Activated CD4-positive, alpha-beta T cell treated with anti-CD3 and anti-CD28 coated beads, Interleukin-10, Interleukin-2, amounts not matched to agents 100 ng/mL and 50 ng/mL, durations not matched to agents 16 hours and 8 hours (primary cell): Measurements from ENCODE around the gene GUCY1A1.

ENCODE experiments used
- DNase-seq: peaks from one replicate; pipeline ENCODE4 v3.0.0-alpha.2; 2020

Gene GUCY1A1

DNA sequence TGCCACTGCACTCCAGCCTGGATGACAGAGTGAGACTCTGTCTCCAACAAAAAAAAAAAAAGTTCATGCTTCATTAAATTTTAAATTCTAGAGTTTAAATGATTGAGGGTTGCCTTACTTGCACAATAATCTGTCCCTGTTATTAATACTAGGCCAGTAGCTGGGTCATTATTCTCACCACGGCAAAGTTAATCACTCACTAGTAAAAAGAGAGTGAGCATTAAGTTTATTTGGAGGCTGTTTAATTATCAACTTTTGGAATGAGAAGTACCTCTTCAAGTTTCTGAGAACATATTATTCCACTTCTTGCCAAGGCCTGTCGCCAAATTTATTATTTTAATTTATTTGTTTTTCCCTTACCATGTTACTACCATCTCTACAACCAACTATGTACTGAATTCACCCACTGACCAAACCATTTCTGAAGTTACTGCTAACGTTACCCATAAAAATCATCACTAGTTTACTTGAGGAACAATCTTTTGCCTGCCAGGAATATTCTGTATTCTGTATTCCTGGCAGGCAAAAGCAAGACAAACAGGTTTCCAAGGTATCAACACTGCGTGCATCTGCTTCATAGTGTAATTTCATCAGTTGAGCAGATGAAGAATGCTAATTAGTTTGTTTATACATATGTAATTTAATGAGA lies 26.5 kb downstream of the GUCY1A1 start:
- DNase-seq: no peak

DNA sequence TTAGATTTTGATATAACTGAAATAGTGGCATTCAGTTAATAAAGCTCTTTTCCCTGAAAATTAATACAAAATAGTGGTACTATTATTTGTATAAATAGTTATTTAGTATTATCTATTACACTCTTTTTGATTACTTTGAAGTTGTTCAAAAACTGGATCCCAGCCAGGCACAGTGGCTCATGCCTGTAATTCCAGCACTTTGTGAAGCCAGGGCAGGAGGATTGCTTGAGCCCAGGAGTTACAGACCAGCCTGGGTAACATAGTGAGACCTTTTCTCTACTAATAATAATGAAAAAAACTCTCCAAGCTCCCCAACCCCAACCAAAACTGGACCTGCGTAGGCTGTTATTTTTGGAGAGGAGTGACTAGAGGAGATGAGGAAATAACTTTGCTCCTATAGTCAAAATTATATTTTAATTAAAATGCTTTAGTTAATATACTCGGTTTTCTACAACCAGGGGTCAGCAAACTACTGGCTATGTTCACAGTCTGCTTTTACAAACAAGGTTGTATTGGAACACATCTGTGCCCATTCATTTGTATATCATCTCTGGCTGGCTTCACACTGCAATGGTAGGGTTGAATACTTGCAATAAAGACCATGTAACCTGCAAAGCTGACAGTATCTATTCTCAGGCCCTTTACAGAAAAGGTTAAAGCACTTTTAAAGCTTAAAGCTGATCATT lies 27.6 kb downstream of the GUCY1A1 start:
- DNase-seq: no peak

DNA sequence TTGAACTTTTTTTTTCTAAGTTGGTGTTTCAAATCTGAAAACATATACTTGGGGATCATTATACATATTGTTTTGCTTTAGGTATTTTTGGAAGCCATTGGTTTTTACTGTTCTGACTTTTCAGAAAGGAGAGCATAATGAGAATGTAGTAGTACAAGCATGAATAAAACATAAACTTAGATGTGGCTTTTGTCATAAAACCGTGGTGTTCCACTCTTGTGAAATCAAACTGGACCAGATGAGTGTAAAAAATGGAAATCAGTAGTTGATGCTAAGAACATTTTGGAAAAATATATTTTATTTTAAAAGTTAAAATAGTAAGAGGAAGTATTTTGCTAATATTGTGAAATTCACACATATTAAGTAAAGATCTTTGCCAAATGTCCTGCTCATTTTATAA lies 29.6 kb downstream of the GUCY1A1 start:
- DNase-seq: no peak

DNA sequence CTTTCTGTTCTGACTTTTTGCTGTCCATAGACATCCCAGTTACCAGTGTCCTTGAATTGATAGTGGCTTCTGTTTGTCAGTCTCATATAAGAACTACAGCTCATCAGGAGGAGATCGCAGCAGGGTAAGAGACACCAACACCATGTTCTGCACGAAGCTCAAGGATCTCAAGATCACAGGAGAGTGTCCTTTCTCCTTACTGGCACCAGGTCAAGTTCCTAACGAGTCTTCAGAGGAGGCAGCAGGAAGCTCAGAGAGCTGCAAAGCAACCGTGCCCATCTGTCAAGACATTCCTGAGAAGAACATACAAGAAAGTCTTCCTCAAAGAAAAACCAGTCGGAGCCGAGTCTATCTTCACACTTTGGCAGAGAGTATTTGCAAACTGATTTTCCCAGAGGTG lies 30.1 kb downstream of the GUCY1A1 start:
- no peak for DNase-seq

DNA sequence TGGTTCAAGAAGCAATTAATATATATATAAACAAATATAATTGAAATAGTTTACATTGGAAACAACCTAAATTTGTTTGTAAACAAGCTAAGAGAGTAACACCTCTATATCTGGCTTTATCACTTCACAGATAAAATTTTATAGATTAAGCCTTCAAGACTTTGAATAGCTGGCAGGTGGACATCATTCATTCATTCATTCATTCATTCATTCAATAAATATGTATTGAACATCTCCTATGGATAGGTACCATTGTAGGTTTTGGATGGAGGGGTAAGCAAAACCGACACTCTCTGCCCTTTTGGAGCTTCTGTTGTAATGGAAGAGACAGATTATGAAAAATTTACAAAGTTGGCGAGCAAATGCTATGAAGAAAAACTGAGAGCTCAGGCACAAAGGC lies 35.2 kb downstream of the GUCY1A1 start:
- DNase-seq: no peak

DNA sequence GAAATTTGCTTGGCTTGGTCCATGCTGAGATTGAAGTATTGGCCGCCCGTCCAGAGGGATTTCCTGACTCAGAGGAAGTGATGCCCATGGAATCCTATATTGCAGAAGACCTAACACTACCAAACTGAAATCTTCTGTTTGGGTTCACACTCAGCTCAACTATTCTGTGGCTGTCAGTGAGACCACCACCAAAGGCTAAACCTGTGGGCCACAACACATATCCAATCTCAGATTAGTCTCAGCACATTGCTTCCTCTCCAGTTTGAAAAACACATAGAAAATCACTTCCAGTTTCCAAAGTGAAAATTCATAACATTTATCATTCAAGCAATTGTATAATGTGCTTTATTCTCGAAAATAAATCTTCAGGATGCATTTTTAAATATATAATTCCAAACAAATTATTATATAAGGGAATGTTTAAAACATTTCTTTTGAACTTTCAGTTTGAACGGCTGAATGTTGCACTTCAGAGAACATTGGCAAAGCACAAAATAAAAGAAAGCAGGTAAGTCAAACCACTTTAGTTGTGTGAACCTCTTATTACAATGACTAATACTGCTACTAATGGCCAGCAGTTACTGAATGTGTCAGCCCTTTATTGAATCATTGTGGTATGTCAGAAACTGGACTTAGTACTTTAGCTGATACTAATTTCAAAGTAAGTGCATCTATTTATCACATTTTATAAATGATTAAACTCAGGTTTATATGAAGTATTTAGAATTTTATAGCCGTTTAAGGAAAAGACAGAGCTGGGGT lies 37.0 kb downstream of the GUCY1A1 start:
- DNase-seq: no peak

DNA sequence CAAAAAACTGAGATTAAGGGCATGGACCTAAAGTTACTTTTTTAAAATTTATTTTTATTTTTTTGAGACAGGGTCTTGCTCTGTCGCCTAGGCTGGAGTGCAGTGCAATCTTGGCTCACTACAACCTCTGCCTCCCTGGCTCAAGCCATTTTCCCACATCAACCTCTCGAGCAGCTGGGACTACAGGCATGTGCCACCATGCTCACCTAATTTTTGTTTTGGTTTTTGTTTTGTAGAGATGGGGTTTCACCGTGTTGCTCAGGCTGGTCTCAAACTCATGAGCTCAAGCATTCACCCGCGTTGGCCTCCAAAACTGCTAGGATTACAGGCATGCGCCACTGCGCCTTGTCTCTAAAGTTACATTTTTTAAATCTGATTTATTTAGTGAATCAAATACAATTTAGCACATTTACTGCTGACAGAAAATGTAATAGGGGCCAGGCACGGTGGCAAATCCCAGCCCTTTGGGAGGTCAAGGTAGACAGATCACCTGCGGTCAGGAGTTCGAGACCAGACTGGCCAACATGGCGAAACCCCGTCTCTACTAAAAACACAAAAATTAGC lies 38.3 kb downstream of the GUCY1A1 start:
- DNase-seq: no peak

DNA sequence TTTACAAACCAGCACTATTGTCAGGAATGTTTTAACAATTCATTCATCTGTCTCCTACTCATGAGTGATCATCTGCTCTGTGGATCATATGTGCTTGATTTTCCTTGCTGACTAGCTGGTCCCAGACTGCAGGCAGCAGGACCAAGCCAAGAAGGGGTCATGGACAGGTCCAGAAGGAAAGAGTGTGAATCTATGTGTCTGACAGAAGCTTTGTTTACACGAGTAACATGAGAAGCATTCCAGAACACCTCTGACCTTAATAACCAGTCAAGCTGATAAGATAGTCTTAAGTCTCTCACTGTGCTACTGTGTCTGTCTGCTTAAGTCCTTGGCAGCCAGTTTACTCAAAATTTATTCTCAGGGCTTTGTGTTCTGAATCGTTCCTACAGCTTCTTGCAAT lies 39.0 kb downstream of the GUCY1A1 start:
- no peak for DNase-seq

DNA sequence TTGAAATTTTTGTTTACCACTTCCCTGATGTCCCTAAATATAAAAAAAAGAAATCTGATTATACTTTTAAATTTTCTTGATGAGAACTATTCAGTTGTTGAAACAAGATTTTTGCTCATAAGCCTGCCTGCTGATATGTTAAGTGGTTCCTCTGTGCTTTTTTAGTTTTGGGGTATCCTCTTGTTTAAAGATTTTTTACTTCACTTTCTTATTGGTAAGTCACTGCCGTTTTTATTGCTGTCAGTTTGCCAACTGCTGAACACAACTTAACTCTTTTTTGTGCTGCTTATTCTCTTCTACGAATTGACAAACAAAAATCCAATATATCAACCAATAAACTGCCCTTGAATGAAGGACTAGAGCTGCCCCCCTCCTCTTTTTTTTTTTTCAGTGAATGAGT lies 39.5 kb downstream of the GUCY1A1 start:
- DNase-seq: no peak

DNA sequence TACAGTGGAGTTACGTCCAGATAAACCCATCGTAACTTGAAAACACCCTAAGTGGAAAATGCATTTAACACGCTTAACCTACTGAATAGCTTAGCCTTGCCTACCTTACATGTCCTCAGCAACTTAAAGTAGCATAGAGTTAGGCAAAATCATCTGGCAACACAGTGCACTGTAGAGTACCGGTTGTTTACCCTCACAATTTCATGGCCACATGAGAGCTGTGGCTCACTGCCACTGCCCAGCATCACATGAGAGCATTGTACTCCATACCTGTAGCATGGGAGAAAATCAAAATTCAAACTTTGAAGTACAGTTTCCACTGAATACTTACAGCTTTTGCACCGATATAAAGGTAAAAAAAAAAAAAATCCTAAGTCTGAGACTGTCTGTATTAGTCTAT lies 40.6 kb downstream of the GUCY1A1 start:
- no peak for DNase-seq

DNA sequence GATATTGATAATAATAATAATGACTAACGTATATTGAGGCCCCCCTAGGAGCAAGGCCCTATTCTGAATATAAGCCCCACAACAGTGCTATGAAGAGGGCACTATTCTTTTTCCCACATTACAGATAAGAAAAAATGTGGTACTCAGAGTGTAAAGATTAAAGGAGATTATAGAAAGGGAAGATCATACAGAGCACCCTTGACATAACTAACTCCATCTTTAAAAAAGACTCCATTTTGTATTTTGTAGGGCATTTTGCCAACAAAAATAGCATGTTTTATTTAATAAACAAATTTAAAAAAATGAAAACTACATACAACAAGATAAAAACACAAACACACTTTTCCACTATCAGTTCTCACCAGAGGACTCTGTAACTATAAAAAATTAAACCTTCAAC lies 42.1 kb downstream of the GUCY1A1 start:
- DNase-seq: no peak

DNA sequence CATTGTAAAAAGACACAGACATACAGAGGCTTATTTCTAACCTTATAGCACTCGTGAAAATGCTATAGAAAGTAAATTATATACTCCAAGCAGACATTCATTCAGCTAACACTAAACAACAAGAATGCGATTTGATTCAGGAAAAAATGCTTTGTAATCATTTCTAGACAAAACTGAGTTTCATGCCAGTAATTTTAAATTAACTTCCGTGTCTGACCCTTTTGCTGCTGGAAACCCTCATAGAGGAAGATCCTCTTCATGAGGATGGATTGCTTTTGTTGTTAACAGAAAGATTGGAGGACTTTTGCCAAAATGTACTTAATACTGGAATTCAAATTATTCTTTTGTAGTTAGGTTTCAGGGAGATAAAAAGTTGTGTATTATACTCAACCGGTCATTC lies 43.3 kb downstream of the GUCY1A1 start:
- no peak for DNase-seq

DNA sequence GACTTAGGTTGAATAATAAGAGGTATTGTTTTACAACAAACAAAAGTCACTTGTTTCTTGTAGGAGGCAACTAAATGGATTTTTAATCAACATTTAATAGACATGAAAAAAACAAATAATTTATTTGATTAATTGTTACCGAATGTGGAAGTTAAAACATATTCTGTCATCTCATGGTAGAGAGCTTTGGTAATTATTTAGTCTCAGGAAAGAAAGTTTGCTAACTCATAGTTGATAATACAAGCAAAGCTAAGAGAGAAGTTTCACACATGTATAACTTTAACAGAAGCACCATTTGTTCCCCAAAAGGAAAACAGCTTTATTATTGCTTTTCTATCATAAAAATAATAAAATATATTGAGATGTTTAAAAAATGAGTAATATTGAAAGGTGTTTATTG lies 44.9 kb downstream of the GUCY1A1 start:
- DNase-seq: no peak

DNA sequence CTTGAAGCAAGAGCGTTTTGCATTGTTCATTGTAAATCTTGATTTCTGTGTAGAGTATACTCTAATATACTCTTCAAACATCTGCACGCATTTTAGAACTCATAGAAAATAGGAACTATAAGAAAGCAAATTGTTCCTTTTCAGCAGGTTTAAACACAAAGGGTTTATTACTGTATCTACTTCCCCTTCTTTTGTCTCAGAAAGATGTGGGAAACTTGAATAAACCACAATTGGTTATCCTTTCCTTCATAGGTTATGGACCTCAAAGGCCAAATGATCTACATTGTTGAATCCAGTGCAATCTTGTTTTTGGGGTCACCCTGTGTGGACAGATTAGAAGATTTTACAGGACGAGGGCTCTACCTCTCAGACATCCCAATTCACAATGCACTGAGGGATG lies 46.2 kb downstream of the GUCY1A1 start:
- no peak for DNase-seq

DNA sequence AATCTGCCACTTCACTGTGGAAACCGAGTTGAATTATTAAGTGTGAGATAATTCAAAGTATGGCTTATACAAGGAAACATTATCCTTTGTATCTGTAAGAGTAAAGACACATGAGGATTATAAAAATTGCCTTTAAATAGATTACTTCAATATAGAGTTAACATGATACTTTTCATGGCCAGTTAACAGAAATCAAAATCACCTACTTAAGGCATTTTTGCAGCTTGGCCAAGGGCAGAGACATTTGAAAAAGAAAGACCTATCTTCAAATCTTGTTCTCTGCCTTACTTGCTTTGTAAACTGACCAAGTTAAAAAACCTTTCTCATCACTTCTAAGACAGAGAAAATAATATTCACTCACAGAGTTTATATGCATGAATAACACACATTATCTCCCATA lies 47.3 kb downstream of the GUCY1A1 start:
- no peak for DNase-seq

DNA sequence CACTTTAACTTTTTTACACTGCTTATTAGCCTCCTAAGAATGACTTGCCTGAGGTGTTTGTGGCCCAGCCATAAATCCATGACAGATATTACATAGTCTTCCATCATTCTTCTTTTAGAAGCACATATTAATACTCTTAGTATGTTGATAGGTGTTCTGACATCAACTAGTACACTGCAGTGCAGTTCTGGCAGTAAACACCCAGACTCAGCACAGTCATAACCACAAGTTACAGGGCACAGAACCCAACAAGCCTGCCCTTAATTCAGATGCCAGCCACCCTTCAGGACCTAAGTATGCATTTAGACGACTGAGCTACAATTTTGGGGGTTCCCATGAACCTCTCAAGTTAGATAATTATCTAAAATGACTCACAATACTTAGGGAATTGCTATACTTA lies 55.7 kb downstream of the GUCY1A1 start:
- DNase-seq: no peak

DNA sequence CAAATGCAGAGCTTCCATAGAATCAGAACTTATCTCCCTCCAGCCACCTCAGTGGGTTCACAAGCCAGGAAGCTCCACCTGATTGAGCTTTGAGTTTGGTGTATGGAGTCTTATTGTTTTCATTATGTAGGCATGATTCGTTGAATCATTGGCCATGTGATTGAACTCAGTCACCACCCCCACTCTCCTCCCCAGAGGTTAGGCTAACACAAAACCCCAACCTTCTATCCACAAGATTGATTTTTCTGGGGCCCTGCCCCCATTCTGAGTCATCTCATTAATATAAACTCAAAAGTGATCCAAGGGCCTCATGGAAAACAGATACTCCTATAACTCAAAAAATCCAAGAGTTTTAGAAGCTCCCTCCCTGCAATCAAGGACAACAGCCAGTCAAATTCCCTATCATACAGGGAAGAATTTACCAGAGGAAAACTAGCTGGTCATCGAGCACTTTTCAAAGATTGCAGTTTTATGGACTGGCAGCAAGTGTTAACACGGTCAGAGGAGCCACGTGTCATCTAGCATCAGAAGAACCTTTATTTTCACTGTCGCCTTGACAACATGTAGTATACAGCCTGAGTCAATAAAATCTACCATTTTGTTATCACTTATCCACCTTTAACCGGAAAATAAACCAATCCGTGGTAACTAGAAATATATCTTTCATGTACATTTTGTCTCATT lies 56.3 kb downstream of the GUCY1A1 start:
- DNase-seq: no peak

DNA sequence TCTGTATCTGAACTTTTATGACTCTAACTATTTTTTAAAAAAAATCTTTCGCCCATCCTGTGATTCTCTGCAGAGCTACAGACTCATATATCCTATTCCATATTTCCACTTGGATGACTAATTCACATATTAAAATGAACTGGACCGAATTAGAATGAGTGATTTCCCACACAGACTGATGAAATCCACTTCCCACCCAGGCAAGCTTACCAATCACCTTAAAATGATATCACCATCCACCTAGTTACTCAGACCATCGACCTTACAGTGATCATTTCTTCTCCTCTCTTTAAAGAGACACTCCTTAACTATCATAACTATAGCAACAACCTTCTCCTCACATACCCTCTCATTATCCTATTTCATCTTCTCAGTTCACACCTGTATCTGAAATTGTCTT lies 58.1 kb downstream of the GUCY1A1 start:
- no peak for DNase-seq

DNA sequence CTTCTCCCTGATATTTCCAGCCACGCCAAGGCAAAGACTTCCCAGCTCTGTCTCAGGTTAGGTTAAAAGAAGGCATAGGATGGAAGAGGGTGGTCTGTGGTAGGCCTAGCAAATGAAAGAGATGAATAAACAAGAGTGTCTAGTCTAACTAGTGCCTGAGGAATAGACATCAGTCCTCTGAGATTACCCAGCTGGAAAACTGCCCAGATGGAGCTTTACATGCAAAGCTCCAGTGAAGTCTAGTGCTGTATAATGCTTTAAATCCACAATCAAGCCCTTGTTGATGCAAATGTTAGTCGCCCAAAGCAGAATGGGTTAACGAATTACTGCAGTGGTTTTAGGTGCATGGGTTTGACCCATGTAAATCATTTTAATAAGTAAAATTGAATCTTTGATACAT lies 67.4 kb downstream of the GUCY1A1 start:
- no peak for DNase-seq

DNA sequence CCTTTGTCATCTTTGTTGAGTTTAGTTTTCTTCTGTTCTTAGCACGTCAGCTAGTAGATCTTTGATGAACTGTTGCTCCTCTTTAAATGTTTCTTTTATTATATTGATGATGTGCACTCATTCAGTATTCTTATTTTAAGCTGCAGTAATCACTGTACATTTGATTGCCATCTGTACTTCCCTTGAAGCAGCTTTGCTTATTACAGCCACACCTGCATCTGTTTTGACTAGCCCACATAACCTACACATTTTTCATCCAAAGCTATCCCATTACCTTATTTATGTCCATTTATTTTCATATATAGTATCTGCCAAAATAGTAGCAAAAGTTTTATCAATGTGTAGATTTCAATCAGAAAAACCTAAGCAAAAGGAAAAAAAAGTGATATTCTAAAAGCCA lies 68.3 kb downstream of the GUCY1A1 start:
- no peak for DNase-seq

DNA sequence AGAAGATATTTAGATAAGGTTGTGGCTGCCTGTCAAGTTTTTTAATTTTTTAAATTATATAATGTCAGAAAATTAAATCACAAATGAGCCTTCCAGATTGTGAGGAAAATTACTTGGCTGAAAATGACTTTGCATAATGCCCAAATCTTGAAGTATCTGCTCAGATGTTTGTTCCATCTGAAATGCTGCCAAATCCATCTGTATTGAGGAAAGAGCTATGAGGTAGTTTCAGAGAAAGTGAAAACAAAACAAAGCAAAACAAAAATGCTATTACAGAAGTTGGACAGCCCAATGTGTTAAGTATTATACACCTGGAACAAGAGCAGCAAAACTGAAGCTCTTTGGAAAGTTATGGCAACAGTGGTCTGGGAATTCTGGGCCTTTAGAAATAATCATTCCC lies 68.8 kb downstream of the GUCY1A1 start:
- no peak for DNase-seq

DNA sequence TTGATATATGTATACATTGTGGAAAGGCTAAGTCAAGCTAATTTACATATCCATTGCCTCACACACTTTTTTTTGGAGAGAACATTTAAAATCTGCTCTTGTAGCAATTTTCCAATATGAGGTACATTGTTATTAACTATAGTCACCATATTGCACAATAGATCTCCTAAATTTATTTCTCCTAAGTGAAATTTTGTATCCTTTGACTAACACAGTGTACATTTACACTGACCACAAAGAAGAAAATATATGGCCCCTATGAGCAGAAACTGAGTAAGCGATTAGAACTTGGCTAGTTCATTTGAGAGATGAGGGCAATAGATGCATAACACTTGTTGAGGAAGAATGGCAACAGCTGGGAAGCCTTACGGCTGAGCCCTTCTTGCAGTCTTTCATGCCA lies 71.9 kb downstream of the GUCY1A1 start:
- DNase-seq: no peak

DNA sequence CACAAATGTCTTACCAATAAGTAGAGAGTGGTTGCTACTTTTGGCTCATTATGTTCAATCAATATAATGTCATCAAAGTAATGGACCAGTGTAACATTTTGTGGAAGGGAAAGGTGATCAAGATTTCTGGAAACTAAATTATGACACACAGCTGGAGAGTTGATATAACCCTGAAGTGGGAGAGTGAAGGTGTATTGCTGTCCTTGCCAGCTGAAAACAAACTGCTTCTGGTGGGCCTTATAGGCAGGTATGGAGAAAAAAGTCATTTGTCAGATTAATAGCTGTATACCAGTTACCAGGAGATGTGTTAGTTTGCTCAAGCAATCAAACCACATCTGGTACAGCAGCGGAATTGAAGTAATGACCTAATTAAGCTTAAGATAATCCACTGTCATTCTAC lies 74.9 kb downstream of the GUCY1A1 start:
- no peak for DNase-seq
